NCI-H187 (cell line): ENCODE results near the gene ZNF805.
"Not testable (repeated sequence)": the region's sequence is repeated elsewhere in the genome, so short reads cannot be mapped to it uniquely, and the experiment has no call there.

Source experiments
- DNase-seq, 2 experiments: peaks; one replicate each; lab custom pipeline; 2025; lab: John Stamatoyannopoulos, UW

ZNF805 gene

DNA sequence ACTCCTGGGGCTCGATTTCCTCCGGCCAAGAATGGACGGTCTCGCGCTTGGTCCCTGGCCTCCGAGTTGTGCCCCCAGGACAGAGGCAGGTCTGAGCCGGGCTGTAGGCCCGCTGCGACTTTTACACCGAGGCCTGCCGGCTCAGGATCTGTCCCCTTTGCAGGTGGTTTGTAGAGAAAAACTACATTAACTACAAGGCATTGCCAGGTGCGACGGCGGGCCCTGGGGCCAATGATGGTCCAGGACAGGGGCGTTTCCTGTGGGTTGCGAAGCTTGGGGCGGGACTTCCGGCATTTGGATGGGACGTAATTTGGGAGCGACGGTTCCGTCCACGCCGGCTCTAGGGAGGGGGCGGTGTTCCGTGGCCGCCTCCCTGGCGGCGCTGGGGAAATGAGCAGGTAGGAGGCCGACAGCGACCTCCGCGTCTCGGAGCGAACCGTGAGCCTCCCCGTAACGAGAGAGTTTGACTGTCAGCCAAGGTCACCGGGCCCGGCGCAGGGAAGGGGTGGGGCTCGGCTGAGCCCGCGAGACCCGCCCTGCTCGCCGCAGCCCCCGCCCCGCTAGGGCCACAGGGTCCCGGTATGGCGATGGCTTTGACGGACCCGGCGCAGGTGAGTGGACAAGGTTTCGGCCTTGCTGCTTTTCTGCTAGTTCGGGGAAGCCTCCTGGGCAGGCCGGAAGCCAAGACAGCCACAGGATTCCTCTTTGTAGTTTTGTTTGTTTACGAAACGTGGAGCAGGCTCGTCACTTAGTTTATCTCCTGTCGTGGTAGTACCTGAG, at the start of gene ZNF805:
ZNF805 (plus strand) TSS at position 322 of the 780 bp plus-strand sequence; CDS start at position 582, 260 bp downstream.
- peak; percentile 90 to 93 for DNase-seq

DNA sequence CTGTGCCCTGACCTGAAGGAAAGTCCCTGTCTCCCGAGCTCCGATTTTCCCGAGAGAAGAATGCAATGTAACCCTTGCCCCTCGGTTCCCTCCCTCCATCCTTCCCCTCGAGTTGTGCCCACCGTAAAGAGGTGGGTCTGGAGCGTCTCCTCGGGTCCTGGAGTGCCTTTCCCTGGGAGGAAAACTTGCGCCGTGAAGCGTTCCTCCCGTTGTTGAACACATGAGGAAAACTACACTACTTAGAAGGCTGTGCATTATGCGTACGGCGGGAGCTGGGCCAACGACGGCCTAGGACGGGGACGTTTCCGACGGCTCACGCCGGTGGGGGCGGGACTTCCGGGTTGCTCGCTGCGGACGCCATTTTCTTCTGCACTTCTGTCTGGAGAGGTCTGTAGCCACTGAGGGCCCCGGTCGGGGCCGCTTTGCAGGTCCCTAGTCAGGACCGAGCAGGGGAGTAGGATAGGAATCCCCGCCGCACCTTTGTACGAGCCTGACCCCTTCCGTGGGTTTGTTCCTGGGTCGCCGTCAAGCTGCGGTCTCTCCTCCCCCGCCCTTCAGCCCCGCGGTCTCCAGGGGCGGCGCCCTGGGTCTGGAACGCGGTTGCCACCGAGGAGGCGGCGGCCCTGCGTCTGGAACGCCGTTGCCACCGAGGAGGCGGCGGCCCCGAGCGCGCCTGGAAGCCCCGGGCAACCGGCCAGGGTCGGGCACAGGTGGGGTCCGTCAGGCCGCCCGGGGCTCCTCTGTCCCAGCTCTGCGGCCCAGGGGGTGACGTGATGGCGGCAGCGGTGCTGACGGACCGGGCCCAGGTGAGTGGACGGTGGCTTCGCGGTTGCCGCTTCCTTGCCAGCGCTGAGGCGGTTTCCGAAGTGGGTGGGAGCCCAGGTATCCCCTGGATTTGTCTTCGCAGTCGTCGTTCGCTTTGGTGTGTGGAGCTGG, 49.0 kb upstream of the ZNF805 start, which contains the start of gene ZNF264:
ZNF264 (plus strand) TSS at position 360 of the 936 bp plus-strand sequence; CDS start at position 774, 414 bp downstream.
- DNase-seq = peak; percentile 75 to 81

DNA sequence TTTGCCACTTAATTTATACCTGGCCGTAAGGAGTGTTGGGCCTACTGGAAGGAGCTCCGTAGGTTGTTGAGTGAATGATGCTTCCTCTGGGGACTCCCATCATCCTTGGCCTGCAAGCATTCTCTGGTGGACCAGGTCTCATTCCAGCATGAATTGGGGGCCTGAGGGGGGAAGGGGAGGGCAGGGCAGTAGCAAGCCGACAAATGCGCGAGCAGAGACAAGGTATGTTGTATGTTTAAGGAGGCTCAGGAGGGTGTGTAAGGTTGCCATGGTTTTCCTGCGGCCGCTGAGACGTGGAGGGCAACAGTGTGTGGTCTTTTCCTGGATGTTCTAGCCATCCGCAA, 48.4 kb upstream of the ZNF805 start:
- DNase-seq = no peak

DNA sequence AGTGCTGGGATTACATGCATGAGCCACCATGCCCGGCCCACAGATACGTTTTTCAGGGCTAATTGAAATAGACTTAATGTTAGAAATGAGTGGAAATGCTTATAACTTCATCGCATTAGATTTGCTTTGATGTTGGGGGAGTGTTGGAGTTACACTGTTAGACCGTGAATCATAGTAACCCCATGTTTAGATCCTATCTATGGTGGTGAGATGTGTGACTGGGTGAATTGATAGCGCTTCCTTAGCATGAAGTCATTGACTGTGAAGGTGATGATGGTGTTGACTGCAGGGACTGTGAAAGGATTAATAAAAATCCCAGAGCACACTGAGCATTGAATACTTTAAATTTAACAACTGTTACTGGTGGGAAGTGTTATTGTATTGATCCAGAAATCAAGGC, 47.4 kb upstream of the ZNF805 start:
- no peak for DNase-seq

DNA sequence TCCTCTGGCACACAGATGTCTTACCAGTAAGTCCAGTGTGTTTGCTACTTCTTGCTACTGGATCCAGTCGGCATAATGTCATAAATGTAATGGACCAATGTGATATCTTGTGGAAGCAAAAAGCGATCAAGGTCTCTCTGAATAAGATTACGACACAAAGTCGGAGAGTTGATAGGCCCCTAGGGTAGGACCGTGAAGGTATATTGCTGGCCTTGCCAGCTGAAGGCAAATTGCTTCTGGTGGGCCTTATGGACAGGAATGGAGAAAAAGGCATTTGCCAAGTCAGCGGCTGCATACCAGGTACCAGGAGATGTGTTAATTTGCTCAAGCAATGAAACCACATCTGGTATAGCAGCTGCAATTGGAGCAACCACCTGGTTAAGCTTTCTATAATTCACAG, 42.6 kb upstream of the ZNF805 start:
- DNase-seq = not testable (repeated sequence)

DNA sequence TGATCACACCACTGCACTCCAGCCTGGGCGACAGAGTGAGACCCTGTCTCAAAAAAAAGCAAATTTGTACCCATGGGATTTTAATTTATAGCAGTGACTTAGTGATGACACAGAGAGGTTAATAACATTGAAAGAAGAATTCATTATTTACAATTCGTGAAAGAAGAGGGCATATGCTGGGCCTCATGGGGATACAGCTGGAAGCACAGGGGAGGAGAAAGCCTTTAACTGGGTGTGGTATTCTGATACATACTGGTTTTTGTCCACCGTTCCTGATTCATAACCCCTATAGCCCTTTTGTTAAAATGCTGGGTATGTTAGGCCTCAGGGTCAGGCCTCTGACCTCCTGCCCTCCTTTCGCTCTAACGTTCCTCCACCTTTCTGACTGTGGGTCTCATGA, 38.3 kb upstream of the ZNF805 start:
- no peak for DNase-seq

DNA sequence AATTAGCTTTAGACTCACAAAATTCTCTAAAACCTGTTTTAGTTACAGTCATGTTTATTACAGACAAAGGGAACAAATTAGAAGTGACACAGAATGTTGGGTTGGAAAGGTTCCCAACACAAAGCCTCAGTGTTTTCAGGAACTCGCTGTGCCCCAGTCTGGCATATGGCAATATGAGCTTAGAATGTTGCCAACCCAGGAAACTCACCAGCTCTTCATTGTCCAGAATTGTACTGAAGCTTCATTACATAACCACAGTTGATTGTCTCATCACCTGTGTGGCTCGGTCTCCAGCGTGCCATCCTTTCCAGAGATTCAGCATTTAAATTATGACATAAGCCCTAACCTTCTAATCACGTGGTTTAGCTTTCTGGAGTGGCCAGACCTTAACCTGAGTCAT, 30.1 kb upstream of the ZNF805 start:
- DNase-seq = no peak

DNA sequence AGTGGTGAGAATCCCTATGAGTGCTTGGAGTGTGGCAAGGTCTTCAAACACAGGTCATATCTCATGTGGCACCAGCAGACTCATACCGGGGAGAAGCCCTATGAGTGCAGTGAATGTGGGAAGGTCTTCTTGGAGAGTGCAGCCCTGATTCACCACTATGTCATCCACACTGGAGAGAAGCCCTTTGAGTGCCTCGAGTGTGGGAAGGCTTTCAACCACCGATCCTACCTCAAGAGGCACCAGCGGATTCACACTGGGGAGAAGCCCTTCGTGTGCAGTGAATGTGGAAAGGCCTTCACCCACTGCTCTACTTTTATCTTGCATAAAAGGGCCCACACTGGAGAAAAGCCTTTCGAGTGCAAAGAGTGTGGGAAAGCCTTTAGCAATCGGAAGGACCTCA, 28.3 kb upstream of the ZNF805 start:
- DNase-seq = no peak

DNA sequence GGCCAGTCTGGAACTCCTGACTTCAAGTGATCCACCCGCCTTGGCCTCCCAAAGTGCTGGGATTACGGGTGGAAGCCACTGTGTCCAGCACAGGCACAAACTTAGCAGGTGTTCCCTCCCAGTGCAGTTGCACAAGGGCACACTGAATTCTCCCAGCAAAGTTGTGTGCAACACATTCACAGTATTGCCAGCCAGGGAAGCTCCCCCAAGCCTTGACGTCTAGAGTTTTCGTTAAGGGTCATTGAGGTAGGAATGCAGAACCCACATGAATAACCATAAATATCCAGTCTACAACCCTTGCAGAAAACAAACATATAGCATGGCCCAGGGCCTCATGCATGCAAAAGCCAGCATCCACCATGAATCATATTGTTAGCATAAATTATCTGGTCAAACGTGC, 12.9 kb upstream of the ZNF805 start:
- DNase-seq = no peak

DNA sequence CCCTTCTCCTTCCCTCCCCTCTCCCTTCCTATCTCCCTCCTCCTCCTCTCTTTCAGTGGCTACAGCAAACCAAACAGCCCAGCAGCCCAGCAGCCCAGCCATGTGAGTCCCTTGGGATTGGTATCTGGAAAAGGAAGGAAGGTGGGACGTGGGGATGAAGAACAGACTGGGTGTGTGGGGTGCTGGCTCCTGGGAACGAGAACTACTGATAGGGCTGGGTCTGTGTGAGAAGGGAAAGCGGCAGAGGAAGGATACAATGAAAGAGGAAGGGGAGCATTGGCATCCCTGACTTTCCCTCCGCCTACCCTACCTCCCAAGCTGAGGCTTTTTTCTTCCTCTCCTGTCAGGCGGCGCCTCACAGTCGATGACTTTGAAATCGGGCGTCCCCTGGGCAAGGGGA, 8.7 kb upstream of the ZNF805 start:
- no peak for DNase-seq

DNA sequence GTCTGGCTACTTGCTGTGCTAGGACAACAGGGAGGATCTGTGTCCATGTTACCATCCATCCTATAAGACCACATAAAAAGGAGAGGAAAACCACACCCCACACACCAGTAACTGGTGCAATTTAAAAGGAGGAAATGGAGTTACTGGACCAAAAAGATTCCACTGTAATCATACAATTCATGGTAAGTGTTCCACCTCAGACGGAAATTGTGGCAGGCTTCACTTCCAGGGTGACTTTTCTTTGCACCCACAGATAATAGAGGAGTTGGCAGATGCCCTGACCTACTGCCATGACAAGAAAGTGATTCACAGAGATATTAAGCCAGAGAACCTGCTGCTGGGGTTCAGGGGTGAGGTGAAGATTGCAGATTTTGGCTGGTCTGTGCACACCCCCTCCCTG, 7.2 kb upstream of the ZNF805 start:
- DNase-seq = no peak

DNA sequence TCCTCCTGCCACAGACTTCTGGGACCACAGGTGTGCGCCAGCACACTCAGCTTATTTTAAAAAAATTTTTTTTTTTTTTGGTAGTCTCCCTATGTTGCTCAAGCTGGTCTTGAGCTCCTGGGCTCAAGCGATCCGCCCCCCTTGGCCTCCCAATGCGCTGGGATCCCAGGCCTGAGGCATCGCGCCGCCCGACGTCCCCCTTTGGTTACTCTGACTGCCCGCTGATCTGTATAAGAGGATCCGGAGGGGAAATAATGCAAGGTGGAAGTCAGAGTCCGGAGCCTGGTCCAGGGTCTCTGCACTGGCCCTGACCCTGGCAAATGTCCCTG, 486 bp upstream of the ZNF805 start:
- DNase-seq = no peak

DNA sequence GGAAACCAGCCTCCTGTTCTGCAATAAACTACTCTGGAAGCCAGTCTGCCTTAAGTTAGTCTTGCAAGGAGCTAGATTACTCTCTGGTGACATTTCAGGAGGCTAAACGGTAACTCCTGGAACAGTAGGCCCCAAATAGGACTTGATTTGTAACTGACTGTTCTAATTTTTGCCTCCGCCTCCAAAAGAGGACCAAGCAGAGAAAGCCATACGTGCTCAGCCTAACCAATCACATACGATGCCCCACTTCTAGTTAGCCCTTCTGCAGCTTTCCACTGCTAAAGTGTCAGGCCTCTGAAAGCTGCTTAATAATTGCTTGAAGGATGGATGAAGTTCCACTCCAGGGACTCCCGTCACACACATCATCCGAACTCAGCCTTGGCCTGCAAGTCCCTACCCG, 744 bp downstream of the ZNF805 start:
- DNase-seq = no peak

DNA sequence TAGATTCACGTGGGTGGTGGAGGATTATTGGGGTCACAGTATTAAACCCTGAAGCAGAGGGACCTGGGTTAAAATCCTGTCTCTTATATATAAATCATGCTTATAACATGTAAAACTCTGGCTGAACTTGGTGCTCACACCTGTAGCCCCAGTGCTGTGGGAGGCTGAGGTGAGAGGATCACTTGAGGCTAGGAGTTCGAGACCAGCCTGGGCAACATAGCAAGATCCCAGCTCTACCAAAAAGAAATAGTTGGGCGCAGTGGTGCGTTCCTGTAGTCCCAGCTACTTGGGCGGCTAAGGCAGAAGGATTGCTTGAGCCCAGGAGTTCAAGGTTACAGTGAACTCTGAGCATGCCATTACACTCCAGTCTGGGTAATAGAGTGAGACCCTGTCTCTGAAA, 2.4 kb downstream of the ZNF805 start:
- no peak for DNase-seq

DNA sequence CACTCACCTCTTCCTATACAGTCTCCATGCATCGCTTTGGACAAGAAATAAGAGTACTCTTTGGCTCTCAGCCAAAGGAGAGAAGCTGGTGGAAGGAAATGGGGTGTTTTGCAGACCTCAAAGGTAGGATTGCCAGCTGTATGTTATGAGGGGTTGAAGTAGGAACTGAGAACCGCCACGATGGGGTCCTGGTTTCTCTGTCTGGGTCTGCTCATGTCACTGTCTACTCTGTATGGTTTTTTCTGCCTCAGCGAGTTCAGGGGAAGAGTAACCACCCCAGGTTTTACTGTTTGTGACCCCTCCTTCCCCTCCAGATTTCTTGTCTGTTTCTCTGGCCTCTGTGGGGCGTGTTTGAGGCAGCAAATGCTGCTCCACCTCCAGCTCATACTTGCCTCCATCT, 4.1 kb downstream of the ZNF805 start:
- no peak for DNase-seq

DNA sequence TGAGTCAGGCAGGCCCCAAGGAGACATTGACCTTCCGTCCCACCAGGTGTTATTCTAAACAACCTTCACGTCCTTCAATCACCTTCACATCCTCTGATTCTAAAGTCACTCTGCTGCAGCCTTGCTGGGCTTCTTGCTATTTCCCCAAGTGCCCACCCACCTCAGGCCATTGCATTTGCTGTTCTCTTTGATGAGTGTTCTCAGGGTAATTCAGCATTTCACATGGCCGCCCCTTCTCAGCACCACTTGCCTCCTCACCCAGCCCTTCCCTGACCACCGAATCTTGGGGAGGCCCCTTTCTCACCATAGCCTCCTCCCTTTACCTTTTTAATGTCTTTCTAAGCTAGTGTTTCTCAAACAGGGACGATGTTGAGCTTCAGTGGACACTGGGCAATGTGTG, 4.6 kb downstream of the ZNF805 start:
- DNase-seq = no peak

DNA sequence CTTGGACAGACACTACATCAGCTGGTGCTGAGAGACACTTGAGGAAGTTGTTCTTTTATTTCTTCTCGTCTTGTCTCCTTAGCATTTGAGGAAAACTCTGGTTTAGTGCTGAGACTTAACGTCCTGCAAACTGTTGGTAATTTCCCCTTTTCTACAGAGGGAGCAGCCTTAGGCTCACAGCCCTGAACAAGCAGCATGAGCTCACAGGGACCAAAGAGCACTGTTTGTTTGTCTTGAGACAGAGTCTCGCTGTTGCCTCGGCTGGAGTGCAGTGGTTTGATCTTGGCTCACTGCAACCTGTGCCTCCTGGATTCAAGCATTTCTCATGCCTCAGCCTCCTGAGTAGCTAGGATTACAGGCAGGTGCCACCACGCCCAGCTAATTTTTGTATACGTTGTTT, 5.5 kb downstream of the ZNF805 start:
- no peak for DNase-seq

DNA sequence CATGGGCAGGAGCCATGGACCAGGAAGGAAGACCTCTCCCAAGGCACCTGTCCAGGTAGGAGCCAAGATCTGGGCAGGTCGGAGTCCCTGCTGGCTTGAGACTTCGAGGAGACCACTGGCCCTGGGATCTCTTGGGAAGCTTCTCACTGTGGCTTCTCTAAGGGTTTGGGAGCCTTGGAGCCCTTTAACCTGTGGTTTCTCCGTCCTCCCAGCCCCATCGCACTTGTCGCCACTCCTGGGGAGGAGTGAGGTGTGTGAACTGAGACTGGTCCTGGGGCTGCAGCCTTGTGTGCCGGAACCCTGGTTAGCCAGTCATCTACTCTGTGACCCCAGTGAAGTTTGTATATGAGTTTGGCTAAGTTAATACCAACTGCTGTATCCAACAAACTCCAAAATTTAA, 8.2 kb downstream of the ZNF805 start:
- no peak for DNase-seq

DNA sequence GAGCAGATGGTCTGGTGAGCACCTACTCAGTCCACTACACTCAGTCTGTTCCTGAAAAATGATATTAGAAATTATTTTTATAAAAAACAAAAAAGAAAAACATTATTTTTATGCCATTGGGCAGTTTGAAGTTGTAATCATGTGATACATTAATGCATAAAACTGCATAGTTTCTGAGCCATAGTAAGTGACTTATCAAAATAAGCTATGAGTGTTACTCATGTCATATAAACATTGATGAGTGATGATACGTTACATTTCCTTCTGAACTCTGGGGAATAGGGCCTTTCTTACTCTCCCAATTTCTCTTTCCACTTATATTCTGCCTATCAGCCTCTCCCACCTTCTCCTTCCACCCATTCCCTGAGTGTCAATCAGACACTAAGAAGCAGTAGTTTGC, 8.9 kb downstream of the ZNF805 start:
- DNase-seq = no peak

DNA sequence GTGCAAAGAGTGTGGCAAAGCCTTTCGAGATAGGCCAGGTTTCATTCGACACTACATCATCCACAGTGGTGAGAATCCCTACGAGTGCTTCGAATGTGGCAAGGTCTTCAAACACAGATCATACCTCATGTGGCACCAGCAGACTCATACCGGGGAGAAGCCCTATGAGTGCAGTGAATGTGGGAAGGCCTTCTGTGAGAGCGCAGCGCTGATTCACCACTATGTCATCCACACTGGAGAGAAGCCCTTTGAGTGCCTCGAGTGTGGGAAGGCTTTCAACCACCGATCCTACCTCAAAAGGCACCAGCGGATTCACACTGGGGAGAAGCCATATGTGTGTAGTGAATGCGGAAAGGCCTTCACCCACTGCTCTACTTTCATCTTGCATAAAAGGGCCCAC, 13.3 kb downstream of the ZNF805 start:
- not testable (repeated sequence) for DNase-seq

DNA sequence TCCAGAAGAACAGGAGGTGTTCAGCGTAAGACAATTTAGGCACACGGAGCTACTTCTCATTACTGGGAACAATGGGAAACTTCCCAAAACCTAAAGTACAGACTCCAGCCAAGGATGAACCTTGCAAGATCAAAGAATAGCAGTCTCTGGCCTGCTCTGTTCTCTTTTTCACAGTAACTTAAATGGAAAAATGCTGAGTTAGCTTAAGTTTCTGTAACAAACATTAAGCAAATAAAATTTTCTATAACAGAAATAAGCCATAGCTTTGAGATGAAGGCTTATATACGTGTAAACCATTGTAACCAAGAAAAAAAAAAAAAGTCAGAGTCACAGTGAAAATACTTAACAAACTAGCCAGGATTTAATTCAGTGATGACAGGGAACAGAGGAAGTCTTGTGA, 21.6 kb downstream of the ZNF805 start:
- DNase-seq = no peak

DNA sequence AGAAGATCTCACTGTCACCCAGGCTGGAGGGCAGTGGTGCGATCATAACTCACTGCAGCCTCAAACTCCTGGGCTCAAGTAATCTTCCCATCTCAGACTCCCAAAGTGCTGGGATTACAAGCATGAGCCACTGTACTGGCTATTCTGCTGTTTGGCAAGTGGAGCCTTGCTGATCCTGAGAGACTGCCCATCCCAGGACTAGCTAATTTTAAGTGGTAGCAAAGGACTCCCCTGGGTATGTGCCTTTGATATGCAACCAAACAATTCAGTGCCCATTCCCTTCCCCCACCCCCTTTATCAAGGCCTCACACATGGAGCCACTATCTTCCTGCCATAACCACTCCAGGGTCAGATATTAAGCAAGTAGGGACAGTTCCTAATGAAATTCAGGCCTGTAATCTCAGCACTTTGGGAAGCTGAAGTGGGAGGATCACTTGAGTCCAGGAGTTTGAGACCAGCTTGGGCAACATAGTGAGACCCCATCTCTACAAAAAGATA, 22.9 kb downstream of the ZNF805 start:
- DNase-seq = no peak

DNA sequence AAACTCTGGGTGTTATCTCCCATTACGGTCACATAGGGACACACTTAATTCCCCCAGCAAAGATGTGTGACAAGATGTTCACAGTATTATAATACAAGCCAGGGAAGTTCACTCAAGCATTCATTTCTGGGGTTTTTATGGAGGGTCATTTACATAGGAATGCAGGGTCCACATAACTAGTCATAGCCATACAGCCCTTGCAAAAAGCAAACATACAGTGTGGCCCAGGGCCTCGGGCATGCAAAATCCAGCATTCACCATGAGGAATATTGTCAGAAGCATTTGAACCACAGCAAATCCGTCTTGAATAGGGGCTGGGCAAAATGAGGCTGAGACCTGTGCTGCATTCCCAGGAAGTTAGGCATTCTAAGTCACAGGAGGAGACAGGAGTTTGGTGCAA, 26.9 kb downstream of the ZNF805 start:
- DNase-seq = no peak
